Thoracic aorta (tissue), 2 donors: ENCODE results near the gene EMX1. TPM values are rescaled to one million over a fixed set of nuclear protein-coding genes. Genes with fewer than 3 reads are reported as not detected.

Source experiments
- ATAC-seq: fragments of 150-250 bp; one replicate; pipeline ENCODE4 v1.8.0; 2017; ENCODE audit warnings: low read depth; ENCODE audit not compliant: insufficient number of reproducible peaks, low FRiP score
- DNase-seq: peaks from one replicate; pipeline ENCODE4 v3.0.0-alpha.2; 2020; ENCODE audit warnings: low spot score
- H3K27ac ChIP-seq, 2 donors: fragments of 200-600 bp; sonication (generic); 1 replicate in 1 of 2; 2 replicates in 1 of 2; pipeline ENCODE4 v1.5.1; 2016; ENCODE audit warnings: mild to moderate bottlenecking in 2 of 2, moderate library complexity in 2 of 2
- H3K27me3 ChIP-seq: fragments of 200-600 bp; sonication (generic); replicated peaks from 2 replicates; pipeline ENCODE4 v1.6.0; 2016; ENCODE audit warnings: mild to moderate bottlenecking; ENCODE audit not compliant: insufficient read depth
- H3K36me3 ChIP-seq: fragments of 200-600 bp; sonication (generic); one replicate; pipeline ENCODE4 v1.5.1; 2016
- H3K4me1 ChIP-seq, 2 donors: fragments of 200-600 bp; sonication (generic); 1 replicate in 1 of 2; 2 replicates in 1 of 2; pipeline versions ENCODE4 v1.5.1 to v1.6.0; 2016; ENCODE audit warnings: low read depth in 2 of 2, mild to moderate bottlenecking in 1 of 2; ENCODE audit not compliant: control insufficient read depth in 1 of 2
- H3K4me3 ChIP-seq: fragments of 200-600 bp; sonication (generic); 2 replicates; pipeline ENCODE4 v1.5.1; 2016; ENCODE audit warnings: mild to moderate bottlenecking
- H3K9me3 ChIP-seq: fragments of 200-600 bp; sonication (generic); 2 replicates; pipeline ENCODE4 v1.5.1; 2016
- total RNA-seq, 2 donors: library from RNA; depleted of rRNA; stranded (reverse); fragments of >200 nt; gene quantifications; one replicate each; pipeline versions ENCODE4 v1.1.0 to v1.2.3, GENCODE V29; 2016
- TF ChIP-seq, protein P1 (sequence below): fragments of 200-600 bp; sonication (generic); IDR thresholded peaks from one replicate; pipeline ENCODE4 v1.5.1; 2019; ENCODE audit warnings: antibody characterized with exemption

The EMX1 gene
- total RNA-seq, 2 donors from 2014 or later: not detected

DNA sequence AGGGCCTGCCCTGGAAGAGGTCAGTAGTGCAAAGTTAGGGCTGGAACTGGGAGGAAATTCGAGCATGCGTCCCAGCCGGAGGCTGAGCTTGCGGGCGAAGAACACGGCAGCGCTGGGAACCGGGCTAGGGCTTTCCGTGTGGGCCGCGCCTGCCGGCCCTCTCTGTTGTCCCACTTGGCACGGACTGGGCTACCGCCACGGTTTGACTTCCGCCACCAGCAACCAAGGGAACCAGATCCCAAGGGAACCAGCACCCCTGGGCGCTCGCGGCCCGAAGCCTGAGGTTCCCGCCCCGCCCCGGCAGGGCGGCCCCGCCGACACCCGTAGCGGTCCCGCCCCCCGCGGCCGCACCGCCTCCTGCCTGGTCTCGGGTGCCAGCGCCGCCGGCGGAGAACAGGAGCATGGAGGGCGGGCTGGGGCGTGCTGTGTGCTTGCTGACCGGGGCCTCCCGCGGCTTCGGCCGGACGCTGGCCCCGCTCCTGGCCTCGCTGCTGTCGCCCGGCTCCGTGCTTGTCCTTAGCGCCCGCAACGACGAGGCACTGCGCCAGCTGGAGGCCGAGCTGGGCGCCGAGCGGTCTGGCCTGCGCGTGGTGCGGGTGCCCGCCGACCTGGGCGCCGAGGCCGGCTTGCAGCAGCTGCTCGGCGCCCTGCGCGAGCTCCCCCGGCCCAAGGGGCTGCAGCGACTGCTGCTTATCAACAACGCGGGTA, 30.1 kb upstream of the EMX1 start, which contains the start of gene SPR:
SPR (plus strand) TSS at position 377 of the 708 bp plus-strand sequence; CDS start at position 402, 25 bp downstream.
- no peaks in the 10 kb centered on the region for H3K9me3 ChIP-seq
- no peaks in the 10 kb centered on the region for H3K27me3 ChIP-seq
- no peaks in the 10 kb centered on the region for H3K36me3 ChIP-seq
- ATAC-seq (peak; percentile 40), DNase-seq (no peak)
- H3K27ac ChIP-seq: peak within 1 kb of the TSS; percentile 81 to 94
- TF ChIP-seq, protein P1, sequence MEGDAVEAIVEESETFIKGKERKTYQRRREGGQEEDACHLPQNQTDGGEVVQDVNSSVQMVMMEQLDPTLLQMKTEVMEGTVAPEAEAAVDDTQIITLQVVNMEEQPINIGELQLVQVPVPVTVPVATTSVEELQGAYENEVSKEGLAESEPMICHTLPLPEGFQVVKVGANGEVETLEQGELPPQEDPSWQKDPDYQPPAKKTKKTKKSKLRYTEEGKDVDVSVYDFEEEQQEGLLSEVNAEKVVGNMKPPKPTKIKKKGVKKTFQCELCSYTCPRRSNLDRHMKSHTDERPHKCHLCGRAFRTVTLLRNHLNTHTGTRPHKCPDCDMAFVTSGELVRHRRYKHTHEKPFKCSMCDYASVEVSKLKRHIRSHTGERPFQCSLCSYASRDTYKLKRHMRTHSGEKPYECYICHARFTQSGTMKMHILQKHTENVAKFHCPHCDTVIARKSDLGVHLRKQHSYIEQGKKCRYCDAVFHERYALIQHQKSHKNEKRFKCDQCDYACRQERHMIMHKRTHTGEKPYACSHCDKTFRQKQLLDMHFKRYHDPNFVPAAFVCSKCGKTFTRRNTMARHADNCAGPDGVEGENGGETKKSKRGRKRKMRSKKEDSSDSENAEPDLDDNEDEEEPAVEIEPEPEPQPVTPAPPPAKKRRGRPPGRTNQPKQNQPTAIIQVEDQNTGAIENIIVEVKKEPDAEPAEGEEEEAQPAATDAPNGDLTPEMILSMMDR: no peak
- H3K4me3 ChIP-seq: peak within 1 kb of the TSS; percentile 82
- H3K4me1 ChIP-seq: peaks cover 11 to 27% of the 10 kb centered on the region in 2 donors

DNA sequence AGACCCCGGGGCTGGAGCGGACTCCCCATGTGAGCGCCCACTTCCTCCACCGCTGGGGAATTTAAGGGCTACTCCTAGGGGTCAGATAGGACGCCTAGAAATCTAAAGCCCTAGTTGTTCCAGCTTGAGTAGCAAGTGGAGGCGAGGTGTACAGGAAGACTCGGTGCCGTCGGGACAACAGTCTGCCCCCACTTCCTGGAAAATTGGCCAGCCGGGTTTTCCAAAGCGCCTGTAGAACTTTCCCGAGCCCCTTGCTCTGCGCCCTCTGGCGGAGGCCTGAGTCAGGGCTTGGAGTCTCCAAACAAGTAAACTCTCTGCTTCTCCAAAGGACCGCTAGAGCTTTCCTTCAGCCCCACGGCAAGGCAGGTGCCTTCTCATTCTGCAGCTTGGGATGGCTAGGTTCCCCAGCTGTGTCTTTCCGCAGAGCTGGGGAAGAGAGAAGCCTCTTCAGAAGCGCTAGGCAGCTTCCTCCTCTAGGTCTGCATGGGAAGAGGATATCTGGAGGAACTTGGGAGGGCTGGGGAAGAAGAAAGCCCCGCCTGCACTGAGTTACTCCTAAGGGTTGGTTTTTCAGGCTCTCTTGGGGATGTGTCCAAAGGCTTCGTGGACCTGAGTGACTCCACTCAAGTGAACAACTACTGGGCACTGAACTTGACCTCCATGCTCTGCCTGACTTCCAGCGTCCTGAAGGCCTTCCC, 29.4 kb upstream of the EMX1 start:
- Histone ChIP-seq H3K9me3 (no peaks in the 10 kb centered on the region), H3K4me1 (peaks cover 11 to 27% of the 10 kb centered on the region in 2 donors), H3K27ac (peak overlapping the region; percentile 81 to 94), H3K4me3 (peak overlapping the region; percentile 82), H3K27me3 (no peaks in the 10 kb centered on the region), H3K36me3 (no peaks in the 10 kb centered on the region)
- TF ChIP-seq, protein P1: peak; percentile 90
- DNase-seq (peak; percentile 63), ATAC-seq (peak; percentile 88)

DNA sequence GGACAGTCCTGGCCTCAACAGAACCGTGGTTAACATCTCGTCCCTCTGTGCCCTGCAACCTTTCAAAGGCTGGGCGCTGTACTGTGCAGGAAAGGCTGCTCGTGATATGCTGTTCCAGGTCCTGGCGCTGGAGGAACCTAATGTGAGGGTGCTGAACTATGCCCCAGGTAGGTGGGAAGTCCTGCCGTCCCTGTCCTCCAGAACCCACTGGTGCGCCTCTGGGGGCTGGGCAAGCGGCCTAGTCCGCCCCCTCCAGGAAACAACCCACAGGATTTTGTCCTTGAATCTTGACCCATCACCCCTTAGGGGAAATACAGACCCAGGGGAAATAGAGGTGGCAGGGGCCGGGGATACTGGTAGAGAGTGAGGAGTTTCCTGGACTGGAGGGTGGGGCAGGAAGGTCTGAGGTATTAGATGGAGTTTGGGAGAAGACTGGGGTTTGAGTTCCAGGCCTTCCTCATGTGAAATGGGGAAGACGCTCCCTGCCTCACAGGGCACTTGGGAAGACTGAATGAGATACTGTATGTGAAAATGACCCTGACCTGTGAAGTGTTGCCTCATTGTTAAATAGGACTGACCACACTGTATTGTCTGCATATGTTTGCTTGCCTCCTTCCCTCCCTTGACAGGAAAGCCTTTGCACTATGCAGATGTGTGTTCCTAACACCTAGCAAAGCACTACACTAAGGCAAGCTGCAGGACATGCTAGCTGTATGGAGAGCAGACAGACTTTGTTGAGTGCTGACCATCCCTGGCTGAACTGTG, 28.7 kb upstream of the EMX1 start:
- H3K4me1 ChIP-seq: peaks cover 11 to 27% of the 10 kb centered on the region in 2 donors
- H3K9me3 ChIP-seq: no peaks in the 10 kb centered on the region
- H3K27ac ChIP-seq: no peak overlapping the region
- DNase-seq (no peak), ATAC-seq (no peak)
- H3K27me3 ChIP-seq: no peaks in the 10 kb centered on the region
- no peaks in the 10 kb centered on the region for H3K36me3 ChIP-seq
- TF ChIP-seq, protein P1: no peak
- peak overlapping the region; percentile 82 for H3K4me3 ChIP-seq

DNA sequence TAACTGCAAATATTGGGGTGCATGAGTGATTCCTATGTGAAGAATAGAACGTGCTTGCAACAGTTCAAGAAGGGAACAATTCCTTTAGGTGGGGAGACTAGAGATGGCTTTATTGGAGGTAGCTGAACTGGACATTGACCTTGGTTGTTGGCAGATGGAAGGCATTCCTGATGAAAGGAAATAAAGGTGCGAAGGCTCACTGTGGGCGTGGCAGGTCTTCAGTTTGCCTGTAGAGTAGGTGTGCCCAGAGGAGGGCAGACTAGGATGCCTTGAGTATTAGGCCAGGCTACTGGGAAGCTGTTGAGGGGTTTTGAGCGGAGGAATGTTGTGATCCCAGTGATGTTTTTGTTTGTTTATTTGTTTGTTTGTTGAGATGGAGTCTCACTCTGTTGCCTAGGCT, 27.3 kb upstream of the EMX1 start:
- Histone ChIP-seq H3K4me3 (no peak overlapping the region), H3K4me1 (peaks cover 11 to 27% of the 10 kb centered on the region in 2 donors), H3K27me3 (peaks cover 1% of the 10 kb centered on the region), H3K27ac (no peak overlapping the region), H3K9me3 (no peaks in the 10 kb centered on the region), H3K36me3 (no peaks in the 10 kb centered on the region)
- ATAC-seq (no peak), DNase-seq (no peak)
- TF ChIP-seq, protein P1: no peak
